C4-2B (cell line): ENCODE results near the gene CAST.

Source experiments
- ZFX ChIP-seq: fragments of 450-650 bp; IDR thresholded peaks from 2 replicates; pipeline ENCODE4 v1.6.1; 2017
- TF ChIP-seq, protein P1 (sequence below): fragments of 450-650 bp; conservative IDR thresholded peaks from 2 replicates; pipeline ENCODE4 v1.5.1; 2017; ENCODE audit warnings: mild to moderate bottlenecking

GRCh38 chr5:96725257-96725656 lies 63.1 kb downstream of the CAST start:
- TF ChIP-seq, protein P1, sequence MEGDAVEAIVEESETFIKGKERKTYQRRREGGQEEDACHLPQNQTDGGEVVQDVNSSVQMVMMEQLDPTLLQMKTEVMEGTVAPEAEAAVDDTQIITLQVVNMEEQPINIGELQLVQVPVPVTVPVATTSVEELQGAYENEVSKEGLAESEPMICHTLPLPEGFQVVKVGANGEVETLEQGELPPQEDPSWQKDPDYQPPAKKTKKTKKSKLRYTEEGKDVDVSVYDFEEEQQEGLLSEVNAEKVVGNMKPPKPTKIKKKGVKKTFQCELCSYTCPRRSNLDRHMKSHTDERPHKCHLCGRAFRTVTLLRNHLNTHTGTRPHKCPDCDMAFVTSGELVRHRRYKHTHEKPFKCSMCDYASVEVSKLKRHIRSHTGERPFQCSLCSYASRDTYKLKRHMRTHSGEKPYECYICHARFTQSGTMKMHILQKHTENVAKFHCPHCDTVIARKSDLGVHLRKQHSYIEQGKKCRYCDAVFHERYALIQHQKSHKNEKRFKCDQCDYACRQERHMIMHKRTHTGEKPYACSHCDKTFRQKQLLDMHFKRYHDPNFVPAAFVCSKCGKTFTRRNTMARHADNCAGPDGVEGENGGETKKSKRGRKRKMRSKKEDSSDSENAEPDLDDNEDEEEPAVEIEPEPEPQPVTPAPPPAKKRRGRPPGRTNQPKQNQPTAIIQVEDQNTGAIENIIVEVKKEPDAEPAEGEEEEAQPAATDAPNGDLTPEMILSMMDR: no peak
- TF ChIP-seq ZFX: no peak
